IMR-90 (cell line): ENCODE measurements around the gene NFILZ. TPM values are rescaled to one million over a fixed set of nuclear protein-coding genes. Genes with fewer than 3 reads are reported as not detected.
A peak's percentile ranks its signal among the peaks of the same experiment; 100 is the strongest.

Experiments used
- ATAC-seq: fragments of 200-7000 bp; cut with Tn5 transposase; 2 replicates; pipeline ENCODE4 v1.9.1; 2020; ENCODE audit warnings: low read depth, mild to moderate bottlenecking, moderate library complexity
- BruUV-seq: library from RNA; stranded (reverse); fragments of 400-500 nt; replicated peaks from 2 replicates; lab custom pipeline; 2021; lab: Mats Ljungman, UMichigan
- CTCF ChIA-PET: fragments of 300-600 bp; formaldehyde crosslinking; extraction: SDS; loops from one replicate; lab custom pipeline; 2021; ENCODE audit warnings: antibody characterized with exemption; lab: Yijun Ruan, JAX
- POLR2A ChIA-PET: fragments of 300-600 bp; sonication (Branson Sonifier 250); formaldehyde crosslinking; loops from one replicate; lab custom pipeline; 2022; ENCODE audit warnings: antibody characterized with exemption; ENCODE audit not compliant: unreplicated experiment; lab: Charles Lee
- DNase-seq: peaks from one replicate; pipeline ENCODE4 v3.0.0; 2013
- H2AFZ ChIP-seq: replicated peaks from 2 replicates; pipeline ENCODE3; 2013; ENCODE audit warnings: low read length, mild to moderate bottlenecking; ENCODE audit not compliant: poor library complexity
- H2AK5ac ChIP-seq: 2 replicates; pipeline ENCODE4 v1.6.1; 2013; ENCODE audit warnings: low read depth, low read length, inconsistent platforms
- H2AK9ac ChIP-seq: replicated peaks from 2 replicates; pipeline ENCODE3; 2013; ENCODE audit warnings: mild to moderate bottlenecking, low read depth, low read length, moderate library complexity; ENCODE audit not compliant: poor library complexity
- H2BK120ac ChIP-seq: 2 replicates; pipeline ENCODE4 v1.6.1; 2013; ENCODE audit warnings: low read depth, low read length, inconsistent platforms
- H2BK15ac ChIP-seq: 3 replicates; pipeline ENCODE4 v1.6.1; 2013; ENCODE audit warnings: low read depth, low read length, inconsistent platforms
- H2BK20ac ChIP-seq: 2 replicates; pipeline ENCODE4 v1.6.1; 2013; ENCODE audit warnings: low read depth, mild to moderate bottlenecking, inconsistent platforms, low read length, moderate library complexity
- H2BK5ac ChIP-seq: 2 replicates; pipeline ENCODE4 v1.6.1; 2013; ENCODE audit warnings: mild to moderate bottlenecking, low read depth, low read length, inconsistent platforms; ENCODE audit not compliant: poor library complexity, severe bottlenecking
- H3K14ac ChIP-seq: replicated peaks from 2 replicates; pipeline ENCODE4 v1.6.1; 2013; ENCODE audit warnings: low read depth, low read length, inconsistent platforms
- H3K18ac ChIP-seq: 2 replicates; pipeline ENCODE4 v1.6.1; 2013; ENCODE audit warnings: low read depth, low read length, control low read depth
- H3K23ac ChIP-seq: 2 replicates; pipeline ENCODE4 v1.6.1; 2013; ENCODE audit warnings: low read depth, low read length, inconsistent platforms
- H3K27ac ChIP-seq: 2 replicates; pipeline ENCODE4 v1.5.1; 2013; ENCODE audit warnings: mild to moderate bottlenecking, control low read depth, low read length; ENCODE audit not compliant: insufficient read depth
- H3K27me3 ChIP-seq: 2 replicates; pipeline ENCODE4 v1.6.1; 2013; ENCODE audit warnings: low read length; ENCODE audit not compliant: control insufficient read depth, insufficient read depth
- H3K36me3 ChIP-seq: 2 replicates; pipeline ENCODE4 v1.6.1; 2013; ENCODE audit warnings: low read length, mixed read lengths; ENCODE audit not compliant: control insufficient read depth, insufficient read depth
- H3K4ac ChIP-seq: 2 replicates; pipeline ENCODE4 v1.6.1; 2013; ENCODE audit warnings: low read depth, low read length, inconsistent platforms
- H3K4me1 ChIP-seq: 2 replicates; pipeline ENCODE4 v1.6.1; 2013; ENCODE audit warnings: low read length, mixed read lengths; ENCODE audit not compliant: control insufficient read depth, insufficient read depth
- H3K4me2 ChIP-seq: 2 replicates; pipeline ENCODE4 v1.6.1; 2013; ENCODE audit warnings: low read depth, mild to moderate bottlenecking, control low read depth, low read length, moderate library complexity
- H3K4me3 ChIP-seq: 2 replicates; pipeline ENCODE4 v1.5.1; 2013; ENCODE audit warnings: low read depth, mild to moderate bottlenecking, control low read depth, low read length, moderate library complexity; ENCODE audit not compliant: insufficient read depth
- H3K56ac ChIP-seq: 2 replicates; pipeline ENCODE4 v1.6.1; 2013; ENCODE audit warnings: low read length, inconsistent platforms; ENCODE audit not compliant: insufficient read depth; ENCODE audit errors: extremely low read depth
- H3K79me1 ChIP-seq, 2 experiments: 2 replicates each; pipeline ENCODE4 v1.6.1; 2013; ENCODE audit warnings: low read length in 2 of 2, inconsistent platforms in 1 of 2, low read depth in 1 of 2
- H3K9ac ChIP-seq: 2 replicates; pipeline ENCODE4 v1.6.1; 2013; ENCODE audit warnings: low read depth, low read length, control low read depth
- H3K9me1 ChIP-seq: 2 replicates; pipeline ENCODE4 v1.6.1; 2013; ENCODE audit warnings: low read length, inconsistent platforms; ENCODE audit not compliant: insufficient read depth
- H3K9me3 ChIP-seq: 2 replicates; pipeline ENCODE4 v1.6.1; 2013; ENCODE audit warnings: low read length; ENCODE audit not compliant: control insufficient read depth, insufficient read depth
- H4K20me1 ChIP-seq: 2 replicates; pipeline ENCODE4 v1.6.1; 2013; ENCODE audit warnings: low read length, inconsistent platforms; ENCODE audit not compliant: insufficient read depth
- H4K5ac ChIP-seq: 2 replicates; pipeline ENCODE4 v1.6.1; 2013; ENCODE audit warnings: mild to moderate bottlenecking, low read depth, low read length, control low read depth
- H4K8ac ChIP-seq, 2 experiments: 2 replicates each; pipeline ENCODE4 v1.6.1; 2013; ENCODE audit warnings: low read depth in 2 of 2, low read length in 2 of 2, control low read depth in 1 of 2, inconsistent platforms in 1 of 2
- H4K91ac ChIP-seq: 2 replicates; pipeline ENCODE4 v1.6.1; 2013; ENCODE audit warnings: low read depth, low read length, inconsistent platforms; ENCODE audit not compliant: insufficient read depth
- BHLHE40 ChIP-seq: fragments of 150-350 bp; IDR thresholded peaks from 2 replicates; pipeline ENCODE4 v1.6.1; 2016; ENCODE audit warnings: mild to moderate bottlenecking, low read depth, low read length
- CEBPB ChIP-seq: IDR thresholded peaks from 2 replicates; pipeline ENCODE4 v1.6.1; 2012; ENCODE audit warnings: low read depth, low read length, improper control_type of control experiment
- FOS ChIP-seq: fragments of 150-350 bp; IDR thresholded peaks from 2 replicates; pipeline ENCODE4 v1.6.1; 2016; ENCODE audit warnings: low read depth, low read length
- MAZ ChIP-seq: IDR thresholded peaks from 2 replicates; pipeline ENCODE4 v1.6.1; 2012; ENCODE audit warnings: low read depth, mild to moderate bottlenecking, low read length, improper control_type of control experiment, moderate library complexity, borderline replicate concordance
- MXI1 ChIP-seq: IDR thresholded peaks from 2 replicates; pipeline ENCODE4 v1.6.1; 2012; ENCODE audit warnings: low read depth, mild to moderate bottlenecking, low read length, moderate library complexity, borderline replicate concordance
- NFE2L2 ChIP-seq: fragments of 150-350 bp; IDR thresholded peaks from 2 replicates; pipeline ENCODE4 v1.6.1; 2016; ENCODE audit warnings: low read depth, mild to moderate bottlenecking, low read length
- POLR2A ChIP-seq: IDR thresholded peaks from 2 replicates; pipeline ENCODE4 v1.6.1; 2012; ENCODE audit warnings: mild to moderate bottlenecking, low read depth, low read length
- WGBS, 2 experiments: methylation state at CpG; one replicate each; pipeline versions ENCODE4 v1.1.5 to v1.1.7; 2013; ENCODE audit warnings: missing lambda C conversion rate in 2 of 2; ENCODE audit not compliant: insufficient read length in 1 of 2; ENCODE audit errors: extremely low coverage in 2 of 2; 5-methylcytosine and 5-hydroxymethylcytosine counted together
- dilution Hi-C: fragments of 300-500 bp; cut with HindIII; formaldehyde crosslinking; loops from one replicate; pipeline ENCODE4 v1.14.3; 2018; ENCODE audit warnings: low sequenced_read_pairs; ENCODE audit not compliant: unreplicated experiment
- in situ Hi-C: fragments of 300-500 bp; cut with MboI; formaldehyde crosslinking; loops from 3 replicates; pipeline ENCODE4 v1.14.3; 2019; ENCODE audit warnings: low sequenced_read_pairs, inconsistent platforms, mixed read lengths
- intact Hi-C: fragments of 100-400 bp; cut with micrococcal nuclease; formaldehyde crosslinking; loops from 2 replicates; pipeline ENCODE4 v1.10.0; 2022
- polyA plus RNA-seq, 3 experiments: library from polyadenylated mRNA; depleted of rRNA; stranded (reverse); fragments of >200 nt; gene quantifications; 2 replicates each; pipeline ENCODE4 v1.2.3, GENCODE V29; 2012; ENCODE audit warnings: low replicate concordance in 1 of 3
- total RNA-seq: library from RNA; depleted of rRNA; stranded (reverse); fragments of >200 nt; gene quantifications from 2 replicates; pipeline ENCODE4 v1.2.3, GENCODE V29; 2012
- TF ChIP-seq, protein P1 (sequence below): fragments of 150-350 bp; IDR thresholded peaks from 2 replicates; pipeline ENCODE4 v1.6.1; 2017; ENCODE audit warnings: mild to moderate bottlenecking, antibody characterized with exemption, low read length, low read depth

Gene NFILZ
- total and polyA plus RNA-seq, 2 of the 4 experiments (the other 2 are of a cell fraction): not detected

DNA sequence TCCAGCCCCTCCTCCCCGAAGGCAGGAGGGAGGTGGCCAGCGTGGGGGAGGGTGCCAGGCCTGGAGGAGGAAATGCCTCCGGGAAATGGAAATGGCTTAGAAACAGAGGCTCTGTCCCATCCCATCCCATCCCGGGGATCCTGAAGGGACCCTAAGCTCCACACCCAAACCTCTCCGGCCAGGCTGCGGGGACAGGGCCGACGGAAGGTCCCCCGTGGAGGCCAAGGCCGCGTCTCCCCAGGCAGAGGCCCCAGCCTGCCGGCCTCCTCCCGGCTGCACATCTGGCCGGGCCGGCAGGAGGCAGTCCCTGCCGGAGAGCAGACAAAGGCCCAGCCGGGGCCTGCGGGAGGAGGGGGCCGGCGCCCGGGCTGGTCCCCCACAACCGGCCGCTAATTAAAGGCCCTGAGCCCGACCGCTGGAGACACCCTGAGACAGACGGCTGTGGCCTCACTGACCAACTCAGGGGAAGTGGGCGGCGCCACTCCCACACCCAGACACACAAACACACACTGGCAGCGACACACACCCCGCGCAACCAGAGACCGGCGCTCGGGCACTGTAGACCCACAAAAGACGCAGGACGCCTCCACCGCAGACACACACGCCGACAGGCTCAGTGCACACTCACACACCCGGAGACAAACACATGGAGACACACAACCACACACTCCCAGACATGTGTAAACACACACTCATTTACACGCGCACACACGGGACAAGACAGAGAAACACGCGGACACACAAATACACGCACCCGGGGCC lies 21.0 kb upstream of the NFILZ start (continued):
- no peak for TF ChIP-seq CEBPB
- TF ChIP-seq NFE2L2: no peak

- peak within 1 kb of the TSS; percentile 42 for H2BK20ac ChIP-seq
- H2BK120ac ChIP-seq: peak within 1 kb of the TSS; percentile 42
- peak within 1 kb of the TSS; percentile 99 for H2AFZ ChIP-seq
- peak within 1 kb of the TSS; percentile 92 for H3K14ac ChIP-seq
- WGBS, 2 experiments: 0% methylated on average over 17 of the region's 74 CpGs; no CpG with 5 or more reads in 1 of the 2 experiments
- peaks cover 3% of the 10 kb centered on the region for H3K9me1 ChIP-seq
- peak within 1 kb of the TSS; percentile 64 to 99 for H4K8ac ChIP-seq
- H3K4me1 ChIP-seq: peaks cover 6% of the 10 kb centered on the region
- H4K91ac ChIP-seq: peak within 1 kb of the TSS; percentile 80
- in situ Hi-C loops (no loop called here), intact Hi-C loops (no loop called here), dilution Hi-C loops (no loop called here)
- peak within 1 kb of the TSS; percentile 74 for H3K27ac ChIP-seq
- H2AK9ac ChIP-seq: peak within 1 kb of the TSS; percentile 96
- H3K27me3 ChIP-seq: no peaks in the 10 kb centered on the region
- H3K18ac ChIP-seq: peak within 1 kb of the TSS; percentile 68
- peak within 1 kb of the TSS; percentile 46; the same call in 1 of the 3 replicates for H2BK15ac ChIP-seq
- TF ChIP-seq, protein P1, sequence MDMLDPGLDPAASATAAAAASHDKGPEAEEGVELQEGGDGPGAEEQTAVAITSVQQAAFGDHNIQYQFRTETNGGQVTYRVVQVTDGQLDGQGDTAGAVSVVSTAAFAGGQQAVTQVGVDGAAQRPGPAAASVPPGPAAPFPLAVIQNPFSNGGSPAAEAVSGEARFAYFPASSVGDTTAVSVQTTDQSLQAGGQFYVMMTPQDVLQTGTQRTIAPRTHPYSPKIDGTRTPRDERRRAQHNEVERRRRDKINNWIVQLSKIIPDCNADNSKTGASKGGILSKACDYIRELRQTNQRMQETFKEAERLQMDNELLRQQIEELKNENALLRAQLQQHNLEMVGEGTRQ: no peak
- peak; percentile 51; the same call in 1 of the 2 replicates for TF ChIP-seq MAZ
- no peak for TF ChIP-seq POLR2A
- TF ChIP-seq BHLHE40: no peak
- 0 out of 2 replicates have a peak, but pooled peaks have one; percentile 6 for TF ChIP-seq MXI1
- no peak for TF ChIP-seq FOS
- peak; percentile 13 for ATAC-seq
- peak within 1 kb of the TSS; percentile 73 for H3K56ac ChIP-seq
- H3K9ac ChIP-seq: peak within 1 kb of the TSS; percentile 76
- 0 out of 2 replicates have a peak, but pooled peaks cover 4% of the 10 kb centered on the region for H4K20me1 ChIP-seq
- no peaks in the 10 kb centered on the region; the same call in 1 of the 2 replicates for H3K36me3 ChIP-seq
- peak within 1 kb of the TSS; percentile 75 for H2BK5ac ChIP-seq
- POLR2A ChIA-PET: no interaction called here
- no peaks in the 10 kb centered on the region; the same call in 1 of the 2 replicates for H3K9me3 ChIP-seq
- peak within 1 kb of the TSS; percentile 98 for H3K23ac ChIP-seq
- H3K4ac ChIP-seq: peak within 1 kb of the TSS; percentile 96
- peak within 1 kb of the TSS; percentile 85 for H3K4me2 ChIP-seq
- DNase-seq: peak; percentile 43
- BruUV-seq: no TSS peak
- CTCF ChIA-PET: no interaction called here
- peaks cover 5 to 32% of the 10 kb centered on the region in 2 experiments for H3K79me1 ChIP-seq
- H4K5ac ChIP-seq: peak within 1 kb of the TSS; percentile 69
- peak within 1 kb of the TSS; percentile 78 for H2AK5ac ChIP-seq
- peak within 1 kb of the TSS; percentile 94 for H3K4me3 ChIP-seq
These were observed 20.1 kb upstream of the NFILZ start, which contains the start of gene ADAMTS10 for GRCh38 chr19:8610041-8610935. ADAMTS10 (minus strand) TSS chr19:8610715; CDS start chr19:8605710, 5,005 bp downstream.
